Spleen (tissue), 11 donors: ENCODE results near the gene SSH2. TPM values are rescaled to one million over a fixed set of nuclear protein-coding genes. Genes with fewer than 3 reads are reported as not detected.
A peak's percentile ranks its signal among the peaks of the same experiment; 100 is the strongest.

Source experiments
- DNase-seq: peaks from one replicate; pipeline ENCODE4 v3.0.0-alpha.2; 2020
- H3K27ac ChIP-seq, 8 donors: fragments of 200-600 bp; sonication (generic) in 7 of 8; 1 replicate in 4 of 8; 2 replicates in 4 of 8; pipeline versions ENCODE4 v1.5.0 to v1.8.0; 2016 to 2021; ENCODE audit warnings: inconsistent platforms in 4 of 8, mild to moderate bottlenecking in 4 of 8, moderate library complexity in 1 of 8
- H3K27me3 ChIP-seq, 7 donors: fragments of 200-600 bp; sonication (generic) in 6 of 7; replicated peaks in 1 of 7; 1 replicate in 4 of 7; 2 replicates in 3 of 7; pipeline versions ENCODE4 v1.5.0 to v1.8.0; 2016 to 2021; ENCODE audit warnings: inconsistent platforms in 3 of 7, mild to moderate bottlenecking in 1 of 7
- H3K36me3 ChIP-seq, 6 donors: fragments of 200-600 bp; sonication (generic) in 5 of 6; 1 replicate in 4 of 6; 2 replicates in 2 of 6; pipeline versions ENCODE4 v1.5.0 to v1.8.0; 2016 to 2021; ENCODE audit warnings: inconsistent platforms in 2 of 6
- H3K4me1 ChIP-seq, 6 donors: fragments of 200-600 bp; sonication (generic) in 5 of 6; 1 replicate in 3 of 6; 2 replicates in 3 of 6; pipeline versions ENCODE4 v1.5.0 to v1.8.0; 2016 to 2021; ENCODE audit warnings: inconsistent platforms in 3 of 6
- H3K4me3 ChIP-seq, 8 donors: fragments of 200-600 bp; sonication (generic) in 7 of 8; 1 replicate in 4 of 8; 2 replicates in 4 of 8; pipeline versions ENCODE4 v1.5.0 to v1.8.0; 2016 to 2021; ENCODE audit warnings: inconsistent platforms in 4 of 8, mild to moderate bottlenecking in 4 of 8, moderate library complexity in 2 of 8
- H3K9me3 ChIP-seq, 8 donors: fragments of 200-600 bp; sonication (generic) in 7 of 8; 1 replicate in 4 of 8; 2 replicates in 4 of 8; pipeline versions ENCODE4 v1.5.0 to v1.8.0; 2016 to 2021; ENCODE audit warnings: inconsistent platforms in 4 of 8
- CTCF ChIP-seq, 11 experiments: fragments of 200-600 bp in 7 of 11; fragments of 450-650 bp in 4 of 11; sonication (generic) in 4 of 11; IDR thresholded peaks in 8 of 11; conservative IDR thresholded peaks in 3 of 11; 1 replicate in 7 of 11; 2 replicates in 4 of 11; pipeline versions ENCODE4 v1.4.0 to v1.8.0; 2016 to 2021; ENCODE audit warnings: antibody characterized with exemption in 11 of 11, inconsistent platforms in 4 of 11, mild to moderate bottlenecking in 1 of 11
- POLR2A ChIP-seq, 3 donors: fragments of 450-650 bp; IDR thresholded peaks; one replicate each; pipeline ENCODE4 v1.5.1; 2017; ENCODE audit warnings: antibody characterized with exemption in 3 of 3, mild to moderate bottlenecking in 1 of 3
- POLR2AphosphoS5 ChIP-seq, 3 donors: sonication (generic); formaldehyde crosslinking; IDR thresholded peaks; one replicate each; pipeline ENCODE4 v1.5.1; 2017; ENCODE audit warnings: antibody characterized with exemption in 3 of 3
- WGBS, 5 donors: extraction: QIAGEN DNeasy Blood & Tissue Kit in 3 of 5; methylation state at CpG; one replicate each; pipeline versions ENCODE4 v1.1.5 to v1.1.7; 2013 to 2018; 5-methylcytosine and 5-hydroxymethylcytosine counted together
- intact Hi-C: fragments of 100-400 bp; cut with DNase I; formaldehyde crosslinking; loops from one replicate; pipeline ENCODE4 v1.15.0; 2023; ENCODE audit warnings: low total_unique reads
- polyA plus RNA-seq, 3 donors: library from polyadenylated mRNA; stranded (reverse); fragments of 200-250 nt; gene quantifications; one replicate each; pipeline ENCODE4 v1.2.1, GENCODE V29; 2013
- total RNA-seq, 7 donors: library from RNA; depleted of rRNA in 3 of 7; stranded (reverse); fragments of >200 nt in 3 of 7; fragmentation: NEBNext Ultra II Directional in 4 of 7; extraction: Animal tissue kit (Norgen Biotek cat#: 25700) in 4 of 7; gene quantifications; one replicate each; pipeline versions ENCODE4 v1.1.0 to v1.2.1, GENCODE V29; 2016 to 2021
- donor health status: healthy with polysubstance abuse.
- donor health status: DM: no; HTN: no; CAD: no; lungs with moderate emphysema.
- donor health status: DM: no; HTN: no; CAD: no.
- donor health status: Bipolar disorder and iron deficiency.
- donor health status: healthy.
- donor health status: DM: no; HTN: no; CAD: no.
- donor health status: DM: yes; HTN: yes; CAD: no.

SSH2 gene
- total and polyA plus RNA-seq, 10 donors: 15.9 to 182 (median 113) TPM

DNA sequence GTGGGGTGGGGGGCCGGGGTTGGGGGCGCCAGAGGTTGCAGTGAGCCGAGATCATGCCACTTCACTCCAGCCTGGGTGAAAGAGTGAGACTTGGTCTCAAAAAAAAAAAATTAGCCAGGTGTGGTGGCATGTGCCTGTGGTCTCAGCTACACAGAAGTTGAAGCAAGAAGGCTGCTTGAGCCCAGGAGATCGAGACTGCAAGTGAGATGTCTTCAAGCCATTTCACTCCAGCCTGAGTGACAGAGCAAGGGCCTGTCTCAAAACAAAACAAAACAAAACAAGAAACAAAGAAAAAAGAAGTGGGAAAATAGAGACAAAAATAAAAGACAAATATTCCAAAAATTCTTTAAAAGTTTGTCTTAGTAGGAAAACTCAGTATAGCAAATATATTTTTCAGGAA lies 172.2 kb downstream of the SSH2 start:
- TF ChIP-seq POLR2A (IDR thresholded peaks at IDR 0.05) (no peak), POLR2AphosphoS5 (IDR thresholded peaks at IDR 0.05) (peak in 1 of 3 donors; percentile 48)
- 47 to 73% (median 62%) methylated on average over 4 of the region's 4 CpGs for WGBS, 5 donors
- H3K36me3 ChIP-seq: peaks cover 0 to 52% (median 12%) of the 10 kb centered on the region in 6 donors
- no peaks in the 10 kb centered on the region for H3K27me3 ChIP-seq
- no peaks in the 10 kb centered on the region for H3K9me3 ChIP-seq
- peaks cover 26 to 89% (median 69%) of the 10 kb centered on the region in 6 donors for H3K4me1 ChIP-seq
- intact Hi-C loops: no loop called here
- H3K27ac ChIP-seq: peak overlapping the region in 7 of 8 donors; percentile 17 to 98 (median 93)
- DNase-seq: no peak
- H3K4me3 ChIP-seq: peak overlapping the region in 4 of 8 donors; percentile 71 to 99 (median 87)

- Histone ChIP-seq H3K9me3 (no peaks in the 10 kb centered on the region), H3K27ac (peak overlapping the region in 6 of 8 donors; percentile 32 to 64 (median 39)), H3K36me3 (peaks cover 0 to 91% (median 17%) of the 10 kb centered on the region in 6 donors), H3K4me1 (peaks cover 17 to 100% (median 69%) of the 10 kb centered on the region in 6 donors), H3K27me3 (no peaks in the 10 kb centered on the region), H3K4me3 (no peak overlapping the region)
- TF ChIP-seq POLR2A (IDR thresholded peaks at IDR 0.05): no peak
- no peak for TF ChIP-seq POLR2AphosphoS5 (IDR thresholded peaks at IDR 0.05)
- no peak for TF ChIP-seq CTCF (IDR thresholded peaks at IDR 0.05 in 8 of 11, conservative IDR thresholded peaks at IDR 0.05 in 3 of 11)
- no peak for DNase-seq
- WGBS, 5 donors: 79 to 89% (median 85%) methylated on average over 2 of the region's 2 CpGs
- intact Hi-C loops: no loop called here
Measured at GRCh38 chr17:29753845-29754439, 176.1 kb downstream of the SSH2 start.

GRCh38 chr17:29749045-29749825 lies 180.8 kb downstream of the SSH2 start:
- H3K9me3 ChIP-seq: no peaks in the 10 kb centered on the region
- WGBS, 5 donors: 92 to 97% (median 96%) methylated on average over 5 of the region's 5 CpGs
- H3K4me3 ChIP-seq: no peak overlapping the region
- intact Hi-C loops: no loop called here
- H3K36me3 ChIP-seq: peaks cover 0 to 68% (median 15%) of the 10 kb centered on the region in 6 donors
- H3K27ac ChIP-seq: no peak overlapping the region
- H3K27me3 ChIP-seq: no peaks in the 10 kb centered on the region
- H3K4me1 ChIP-seq: peaks cover 2 to 100% (median 65%) of the 10 kb centered on the region in 6 donors
- TF ChIP-seq POLR2AphosphoS5 (IDR thresholded peaks at IDR 0.05): no peak
- no peak for TF ChIP-seq POLR2A (IDR thresholded peaks at IDR 0.05)
- no peak for TF ChIP-seq CTCF (IDR thresholded peaks at IDR 0.05 in 8 of 11, conservative IDR thresholded peaks at IDR 0.05 in 3 of 11)
- no peak for DNase-seq

DNA sequence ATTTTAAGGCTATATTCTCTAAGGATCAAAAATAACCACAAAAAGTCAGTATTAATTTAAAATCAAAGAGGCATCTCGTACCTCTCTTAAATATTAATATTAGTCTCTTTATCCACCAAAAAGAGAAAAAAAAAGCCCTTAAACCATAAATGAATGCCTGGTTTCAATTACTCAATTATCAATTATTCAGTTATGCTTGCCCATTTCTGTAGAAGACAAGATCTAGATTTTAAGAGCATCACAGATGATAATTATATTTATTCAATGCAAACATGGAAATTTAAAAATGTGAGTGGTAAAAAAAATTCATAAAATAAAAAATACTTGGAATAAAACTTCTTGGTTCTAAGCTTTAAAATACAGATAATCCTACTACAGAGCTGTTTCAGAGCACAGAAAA lies 181.6 kb downstream of the SSH2 start:
- DNase-seq: no peak
- Histone ChIP-seq H3K4me3 (no peak overlapping the region), H3K36me3 (peaks cover 0 to 63% (median 13%) of the 10 kb centered on the region in 6 donors), H3K27ac (no peak overlapping the region), H3K9me3 (no peaks in the 10 kb centered on the region), H3K27me3 (no peaks in the 10 kb centered on the region), H3K4me1 (peaks cover 4 to 100% (median 62%) of the 10 kb centered on the region in 6 donors)
- 92 to 100% (median 97%) methylated on average over 1 of the region's 1 CpG for WGBS, 5 donors
- intact Hi-C loops: no loop called here
- TF ChIP-seq POLR2A (IDR thresholded peaks at IDR 0.05): no peak
- no peak for TF ChIP-seq CTCF (IDR thresholded peaks at IDR 0.05 in 8 of 11, conservative IDR thresholded peaks at IDR 0.05 in 3 of 11)
